ENCODE data around the gene ESR1.
A peak's percentile ranks its signal among the peaks of the same experiment; 100 is the strongest.

Gene ESR1

GRCh38 chr6:152154559-152155356 lies 347.3 kb downstream of the ESR1 start:
- no peaks in the 10 kb centered on the region for H3K27me3 Mint-ChIP-seq (ENCODE audit: low read depth)
- H3K9me3 Mint-ChIP-seq = no peaks in the 10 kb centered on the region
- H3K36me3 Mint-ChIP-seq (ENCODE audit: low read depth) = peaks cover 38% of the 10 kb centered on the region
- no peak overlapping the region for H3K4me3 Mint-ChIP-seq
- DNase-seq (ENCODE audit: low spot score) = no peak
- no peak overlapping the region for H3K27ac Mint-ChIP-seq
- H3K4me1 Mint-ChIP-seq (ENCODE audit: low read depth) = no peaks in the 10 kb centered on the region

- H3K4me3 Mint-ChIP-seq = no peak overlapping the region
- H3K4me1 Mint-ChIP-seq (ENCODE audit: low read depth) = peaks cover 2% of the 10 kb centered on the region
- H3K27me3 Mint-ChIP-seq (ENCODE audit: low read depth) = no peaks in the 10 kb centered on the region
- no peak for DNase-seq (ENCODE audit: low spot score)
- H3K36me3 Mint-ChIP-seq (ENCODE audit: low read depth) = peaks cover 32% of the 10 kb centered on the region
- no peaks in the 10 kb centered on the region for H3K9me3 Mint-ChIP-seq
- peak overlapping the region; percentile 38 for H3K27ac Mint-ChIP-seq
These were observed 348.3 kb downstream of the ESR1 start for GRCh38 chr6:152155792-152156191.

DNA sequence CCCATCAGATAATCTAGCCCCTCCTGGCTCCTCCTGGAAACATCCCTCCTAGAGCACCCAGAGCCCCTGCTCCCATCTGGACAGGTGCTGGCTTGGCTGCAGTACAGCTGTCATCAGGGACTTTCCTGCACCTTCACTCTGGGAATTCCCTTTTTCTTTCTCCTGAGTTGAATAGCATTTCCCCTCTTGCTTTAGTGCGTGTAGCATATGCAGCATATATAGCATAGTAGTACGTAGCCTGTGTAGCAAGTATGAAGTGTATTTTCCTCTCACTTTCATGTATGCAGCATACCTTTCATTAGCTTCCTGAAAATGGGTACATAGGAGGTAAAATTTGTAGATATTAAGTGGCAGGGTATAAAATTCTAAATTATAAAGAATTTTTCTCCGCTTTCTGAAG lies 352.9 kb downstream of the ESR1 start:
- no peak overlapping the region for H3K4me3 Mint-ChIP-seq
- DNase-seq (ENCODE audit: low spot score) = no peak
- H3K27ac Mint-ChIP-seq = no peak overlapping the region
- no peaks in the 10 kb centered on the region for H3K27me3 Mint-ChIP-seq (ENCODE audit: low read depth)
- no peaks in the 10 kb centered on the region for H3K9me3 Mint-ChIP-seq
- peaks cover 39% of the 10 kb centered on the region for H3K36me3 Mint-ChIP-seq (ENCODE audit: low read depth)
- H3K4me1 Mint-ChIP-seq (ENCODE audit: low read depth) = peaks cover 10% of the 10 kb centered on the region

- no peaks in the 10 kb centered on the region for H3K9me3 Mint-ChIP-seq
- no peak overlapping the region for H3K27ac Mint-ChIP-seq
- H3K4me1 Mint-ChIP-seq (ENCODE audit: low read depth) = peaks cover 10% of the 10 kb centered on the region
- peaks cover 41% of the 10 kb centered on the region for H3K36me3 Mint-ChIP-seq (ENCODE audit: low read depth)
- no peak for DNase-seq (ENCODE audit: low spot score)
- H3K27me3 Mint-ChIP-seq (ENCODE audit: low read depth) = no peaks in the 10 kb centered on the region
- H3K4me3 Mint-ChIP-seq = no peak overlapping the region
These were observed 354.0 kb downstream of the ESR1 start for GRCh38 chr6:152161501-152161900.

GRCh38 chr6:152164957-152165356 lies 357.5 kb downstream of the ESR1 start:
- Mint-ChIP-seq H3K36me3 (ENCODE audit: low read depth) (peaks cover 48% of the 10 kb centered on the region), H3K4me3 (no peak overlapping the region), H3K27me3 (ENCODE audit: low read depth) (no peaks in the 10 kb centered on the region)

GRCh38 chr6:152166497-152166896 lies 359.0 kb downstream of the ESR1 start:
- H3K27me3 Mint-ChIP-seq (ENCODE audit: low read depth) = no peaks in the 10 kb centered on the region
- H3K27ac Mint-ChIP-seq = no peak overlapping the region
- H3K9me3 Mint-ChIP-seq = peaks cover 9% of the 10 kb centered on the region
- peaks cover 21% of the 10 kb centered on the region for H3K4me1 Mint-ChIP-seq (ENCODE audit: low read depth)
- peaks cover 57% of the 10 kb centered on the region for H3K36me3 Mint-ChIP-seq (ENCODE audit: low read depth)
- H3K4me3 Mint-ChIP-seq = no peak overlapping the region
- no peak for DNase-seq (ENCODE audit: low spot score)

More at GRCh38 chr6:152164957-152165356, 357.5 kb downstream of the ESR1 start:
- Mint-ChIP-seq H3K9me3 (no peaks in the 10 kb centered on the region), H3K4me1 (ENCODE audit: low read depth) (peaks cover 13% of the 10 kb centered on the region), H3K27ac (no peak overlapping the region)
- DNase-seq (ENCODE audit: low spot score) = no peak

GRCh38 chr6:152166897-152167296 lies 359.4 kb downstream of the ESR1 start:
- peaks cover 55% of the 10 kb centered on the region for H3K36me3 Mint-ChIP-seq (ENCODE audit: low read depth)
- H3K4me1 Mint-ChIP-seq (ENCODE audit: low read depth) = peaks cover 20% of the 10 kb centered on the region
- no peaks in the 10 kb centered on the region for H3K27me3 Mint-ChIP-seq (ENCODE audit: low read depth)
- no peak overlapping the region for H3K27ac Mint-ChIP-seq
- peaks cover 9% of the 10 kb centered on the region for H3K9me3 Mint-ChIP-seq
- no peak overlapping the region for H3K4me3 Mint-ChIP-seq
- DNase-seq (ENCODE audit: low spot score) = no peak

GRCh38 chr6:152167641-152168603 lies 360.4 kb downstream of the ESR1 start:
- Mint-ChIP-seq H3K27ac (no peak overlapping the region), H3K4me1 (ENCODE audit: low read depth) (peaks cover 24% of the 10 kb centered on the region), H3K4me3 (no peak overlapping the region), H3K27me3 (ENCODE audit: low read depth) (no peaks in the 10 kb centered on the region), H3K9me3 (peaks cover 9% of the 10 kb centered on the region), H3K36me3 (ENCODE audit: low read depth) (peaks cover 55% of the 10 kb centered on the region)
- DNase-seq (ENCODE audit: low spot score) = no peak

DNA sequence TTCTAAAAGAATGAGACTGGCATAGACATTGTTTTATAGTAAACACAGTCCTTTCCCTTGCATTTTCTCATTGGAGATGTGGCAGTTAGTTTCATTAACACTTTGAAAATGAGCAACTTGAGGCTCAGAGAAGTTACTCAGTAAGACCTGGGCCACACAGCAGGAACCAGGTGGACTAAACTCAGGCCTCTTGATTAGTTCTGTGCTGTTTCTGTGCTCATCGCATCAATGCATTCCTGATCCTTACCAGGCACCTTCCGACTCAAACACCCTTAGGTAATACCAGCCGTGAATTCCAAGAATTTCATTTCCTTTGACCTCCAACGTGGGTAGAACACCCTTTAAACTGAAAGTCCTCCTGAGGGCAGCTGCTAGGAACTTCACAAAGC lies 362.8 kb downstream of the ESR1 start:
- H3K27me3 Mint-ChIP-seq (ENCODE audit: low read depth) = no peaks in the 10 kb centered on the region
- no peak for DNase-seq (ENCODE audit: low spot score)
- H3K27ac Mint-ChIP-seq = peak overlapping the region; percentile 95
- H3K36me3 Mint-ChIP-seq (ENCODE audit: low read depth) = peaks cover 60% of the 10 kb centered on the region
- peaks cover 31% of the 10 kb centered on the region for H3K4me1 Mint-ChIP-seq (ENCODE audit: low read depth)
- H3K4me3 Mint-ChIP-seq = peak overlapping the region; percentile 7
- peaks cover 9% of the 10 kb centered on the region for H3K9me3 Mint-ChIP-seq

DNA sequence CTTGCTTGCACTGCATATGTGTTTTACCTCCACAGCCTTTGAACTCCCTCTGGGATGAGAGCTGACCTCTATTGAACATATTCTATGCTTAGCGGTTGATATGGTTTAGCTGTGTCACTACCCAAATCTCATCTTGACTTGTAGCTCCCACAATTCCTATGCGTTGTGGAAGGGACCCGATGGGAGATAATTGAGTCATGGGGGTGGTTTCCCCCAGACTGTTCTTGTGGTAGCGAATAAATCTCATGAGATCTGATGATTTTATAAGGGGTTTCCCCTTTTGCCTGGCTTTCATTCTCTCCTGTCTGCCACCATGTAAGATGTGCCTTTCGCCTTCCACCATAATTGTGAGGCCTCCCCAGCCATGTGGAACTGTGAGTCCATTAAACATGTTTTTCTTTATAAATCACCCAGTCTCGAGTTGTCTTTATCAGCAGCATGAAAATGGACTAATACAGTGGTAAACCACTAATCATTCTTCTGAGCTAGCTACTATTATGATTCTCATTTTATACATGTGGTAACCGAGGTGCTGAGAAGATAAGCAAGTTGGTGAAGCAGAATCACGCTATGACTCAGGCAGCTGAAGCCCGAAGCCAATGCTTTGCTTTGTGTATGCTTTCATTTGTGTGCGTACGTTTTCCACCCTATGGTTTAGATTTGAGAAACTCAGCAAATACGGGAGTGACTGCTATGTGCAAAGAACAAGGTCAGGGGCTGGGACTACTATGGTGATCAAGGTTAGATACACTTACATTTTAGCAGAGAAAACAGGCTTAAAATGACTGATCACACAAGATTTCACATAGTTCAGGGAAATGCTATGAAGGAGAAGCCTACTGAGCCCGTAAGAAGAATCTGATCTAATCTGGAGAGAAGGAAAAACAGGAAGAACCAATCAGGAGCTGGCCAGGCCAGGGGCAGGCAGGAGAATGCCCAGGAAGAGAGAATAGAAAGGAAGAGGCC lies 363.5 kb downstream of the ESR1 start:
- peak; percentile 84 for DNase-seq (ENCODE audit: low spot score)
- peaks cover 65% of the 10 kb centered on the region for H3K36me3 Mint-ChIP-seq (ENCODE audit: low read depth)

GRCh38 chr6:152173321-152173720 lies 365.8 kb downstream of the ESR1 start:
- DNase-seq (ENCODE audit: low spot score) = no peak
- no peak overlapping the region for H3K4me3 Mint-ChIP-seq
- no peaks in the 10 kb centered on the region for H3K27me3 Mint-ChIP-seq (ENCODE audit: low read depth)
- no peak overlapping the region for H3K27ac Mint-ChIP-seq
- peaks cover 30% of the 10 kb centered on the region for H3K4me1 Mint-ChIP-seq (ENCODE audit: low read depth)
- H3K36me3 Mint-ChIP-seq (ENCODE audit: low read depth) = peaks cover 59% of the 10 kb centered on the region
- peaks cover 9% of the 10 kb centered on the region for H3K9me3 Mint-ChIP-seq

More for the DNA sequence above, 363.5 kb downstream of the ESR1 start:
- Mint-ChIP-seq H3K9me3 (peaks cover 9% of the 10 kb centered on the region), H3K27ac (peak overlapping the region; percentile 95), H3K4me1 (ENCODE audit: low read depth) (peaks cover 31% of the 10 kb centered on the region), H3K27me3 (ENCODE audit: low read depth) (no peaks in the 10 kb centered on the region), H3K4me3 (peak overlapping the region; percentile 76)

DNA sequence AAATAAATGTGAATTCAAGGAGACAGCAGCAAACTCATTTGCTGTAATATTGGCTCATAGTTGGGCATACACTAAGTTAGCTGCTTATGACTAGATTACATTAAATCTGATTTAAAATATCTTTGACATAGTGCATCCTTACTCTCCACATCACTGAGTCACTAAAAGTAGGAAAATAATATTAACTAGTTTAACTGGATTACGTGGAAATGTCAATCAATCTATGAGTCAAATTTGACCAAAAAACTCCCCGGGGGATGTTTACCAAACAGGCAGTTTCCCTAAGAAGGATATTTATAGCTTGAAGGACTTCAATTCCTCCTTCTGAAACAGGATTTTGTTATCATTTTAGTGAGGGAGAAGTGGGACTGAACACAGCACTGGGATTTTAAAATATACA lies 366.5 kb downstream of the ESR1 start:
- Mint-ChIP-seq H3K4me1 (ENCODE audit: low read depth) (peaks cover 29% of the 10 kb centered on the region), H3K27me3 (ENCODE audit: low read depth) (no peaks in the 10 kb centered on the region), H3K36me3 (ENCODE audit: low read depth) (peaks cover 56% of the 10 kb centered on the region), H3K4me3 (no peak overlapping the region), H3K27ac (no peak overlapping the region), H3K9me3 (peaks cover 9% of the 10 kb centered on the region)
- DNase-seq (ENCODE audit: low spot score) = no peak

DNA sequence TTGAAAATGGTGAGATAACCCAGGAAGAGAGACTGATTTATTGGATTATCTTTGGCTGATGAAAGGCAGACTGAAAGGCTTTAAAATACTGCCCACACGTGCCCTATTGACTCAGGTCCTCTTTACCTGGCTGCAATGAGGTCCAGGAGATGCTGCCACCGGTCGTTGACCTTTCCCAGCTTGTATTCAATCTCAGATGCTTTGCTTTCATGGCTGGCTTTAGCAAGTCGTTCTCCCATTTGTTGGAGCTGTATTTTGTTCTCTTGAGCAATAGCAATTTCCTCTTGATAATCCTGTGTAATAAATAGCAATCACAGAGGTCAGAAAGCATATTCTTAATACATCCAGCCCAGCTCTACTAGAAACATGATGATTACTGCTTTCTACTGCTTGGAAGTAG lies 368.8 kb downstream of the ESR1 start:
- peaks cover 52% of the 10 kb centered on the region for H3K36me3 Mint-ChIP-seq (ENCODE audit: low read depth)
- no peak for DNase-seq (ENCODE audit: low spot score)

More for the DNA sequence above, 368.8 kb downstream of the ESR1 start:
- Mint-ChIP-seq H3K27ac (no peak overlapping the region), H3K4me1 (ENCODE audit: low read depth) (peaks cover 22% of the 10 kb centered on the region), H3K9me3 (no peaks in the 10 kb centered on the region), H3K4me3 (no peak overlapping the region), H3K27me3 (ENCODE audit: low read depth) (no peaks in the 10 kb centered on the region)

All from T-helper 2 cell treated with Interferon-gamma antibody and Interleukin-4, amounts not matched to agents 5 μg/mL and 100 μg/mL, for 36 hours (primary cell).